Stimulated activated CD4-positive, alpha-beta T cell treated with anti-CD3 and anti-CD28 coated beads, Interleukin-15, amount 100 ng/mL, for 48 hours (primary cell): Measurements from ENCODE around the gene ADGRD2.

Experiments used
- DNase-seq, 2 donors: peaks; one replicate each; pipeline ENCODE4 v3.0.0-alpha.2; 2020; ENCODE audit warnings: low read depth in 2 of 2

ADGRD2 gene

GRCh38 chr9:124478354-124478753, 28.1 kb downstream of the ADGRD2 start:
- DNase-seq: no peak

GRCh38 chr9:124479371-124479770, 29.1 kb downstream of the ADGRD2 start:
- no peak for DNase-seq

- no peak for DNase-seq
Measured at GRCh38 chr9:124479947-124480620, 29.8 kb downstream of the ADGRD2 start.

- no peak for DNase-seq
Measured at GRCh38 chr9:124480621-124480981, 30.4 kb downstream of the ADGRD2 start.

GRCh38 chr9:124481115-124481514, 30.9 kb downstream of the ADGRD2 start:
- no peak for DNase-seq

GRCh38 chr9:124482431-124483031, 32.3 kb downstream of the ADGRD2 start:
- no peak for DNase-seq

GRCh38 chr9:124483481-124483880, 33.2 kb downstream of the ADGRD2 start:
- DNase-seq: no peak

- DNase-seq: no peak
Measured at GRCh38 chr9:124485201-124485600, 35.0 kb downstream of the ADGRD2 start.

- DNase-seq: no peak
Measured at GRCh38 chr9:124485936-124486335, 35.7 kb downstream of the ADGRD2 start.

- no peak for DNase-seq
Measured at GRCh38 chr9:124486778-124487259, 36.6 kb downstream of the ADGRD2 start.

- no peak for DNase-seq
Measured at GRCh38 chr9:124487260-124488182, 37.3 kb downstream of the ADGRD2 start.

GRCh38 chr9:124488641-124489210, 38.5 kb downstream of the ADGRD2 start:
- no peak for DNase-seq

GRCh38 chr9:124489222-124489621, 39.0 kb downstream of the ADGRD2 start:
- no peak for DNase-seq

- DNase-seq: no peak
Measured at GRCh38 chr9:124490004-124490403, 39.8 kb downstream of the ADGRD2 start.

- DNase-seq: no peak
Measured at GRCh38 chr9:124491049-124491975, 41.1 kb downstream of the ADGRD2 start.

- DNase-seq: no peak
Measured at GRCh38 chr9:124492818-124493217, 42.6 kb downstream of the ADGRD2 start.

- no peak for DNase-seq
Measured at GRCh38 chr9:124493218-124493617, 43.0 kb downstream of the ADGRD2 start.

- no peak for DNase-seq
Measured at GRCh38 chr9:124493794-124494479, 43.7 kb downstream of the ADGRD2 start.

GRCh38 chr9:124495126-124496074, 45.1 kb downstream of the ADGRD2 start:
- DNase-seq: no peak
